OCI-LY7 (cell line): Measurements from ENCODE around the gene ATR. TPM values are rescaled to one million over a fixed set of nuclear protein-coding genes. Genes with fewer than 3 reads are reported as not detected.
"Not testable (repeated sequence)": the region's sequence is repeated elsewhere in the genome, so short reads cannot be mapped to it uniquely, and the experiment has no call there.

Experiments
- BruUV-seq: library from RNA; stranded (reverse); fragments of 400-500 nt; replicated peaks from 2 replicates; lab custom pipeline; 2021; lab: Mats Ljungman, UMichigan
- CTCF ChIA-PET: fragments of 300-600 bp; sonication (Branson Sonifier 250); formaldehyde crosslinking; loops from one replicate; lab custom pipeline; 2022; ENCODE audit warnings: antibody characterized with exemption; ENCODE audit not compliant: unreplicated experiment; lab: Charles Lee
- POLR2A ChIA-PET: fragments of 300-600 bp; sonication (Branson Sonifier 250); formaldehyde crosslinking; loops from one replicate; lab custom pipeline; 2022; ENCODE audit warnings: antibody characterized with exemption; lab: Charles Lee
- DNase-seq: peaks from one replicate; pipeline ENCODE4 v3.0.0-alpha.2; 2015; ENCODE audit warnings: low spot score
- H2AFZ ChIP-seq: fragments of 200-600 bp; sonication (generic), shearing (Covaris generic); 2 replicates; pipeline ENCODE4 v1.6.1; 2014; ENCODE audit warnings: mild to moderate bottlenecking, antibody characterized with exemption, low read length, moderate library complexity
- H3K27ac ChIP-seq: fragments of 200-600 bp; sonication (generic); 2 replicates; pipeline ENCODE4 v1.5.1; 2014; ENCODE audit warnings: mixed run types, low read depth, mild to moderate bottlenecking, moderate library complexity, low read length, inconsistent platforms; ENCODE audit not compliant: poor library complexity, severe bottlenecking
- H3K36me3 ChIP-seq: fragments of 200-600 bp; sonication (generic); 2 replicates; pipeline ENCODE4 v1.6.1; 2014; ENCODE audit warnings: mild to moderate bottlenecking, antibody characterized with exemption, low read length, moderate library complexity, mixed read lengths; ENCODE audit not compliant: insufficient read depth
- H3K4me1 ChIP-seq: fragments of 200-600 bp; sonication (generic); 2 replicates; pipeline ENCODE4 v1.5.1; 2014; ENCODE audit warnings: mild to moderate bottlenecking, low read length; ENCODE audit not compliant: insufficient read depth, poor library complexity, severe bottlenecking
- H3K4me2 ChIP-seq: fragments of 200-600 bp; sonication (generic); 2 replicates; pipeline ENCODE4 v1.6.1; 2014; ENCODE audit warnings: mild to moderate bottlenecking, low read length
- H3K4me3 ChIP-seq: fragments of 200-600 bp; sonication (generic); 2 replicates; pipeline ENCODE4 v1.5.1; 2014; ENCODE audit warnings: mild to moderate bottlenecking, low read depth, low read length; ENCODE audit not compliant: poor library complexity, severe bottlenecking
- H3K79me2 ChIP-seq: fragments of 200-600 bp; sonication (generic); 2 replicates; pipeline ENCODE4 v1.6.1; 2016; ENCODE audit warnings: low read depth, mild to moderate bottlenecking, low read length, moderate library complexity, mixed read lengths; ENCODE audit not compliant: insufficient read depth
- H3K9me2 ChIP-seq: fragments of 200-600 bp; sonication (generic); 2 replicates; pipeline ENCODE4 v1.6.1; 2016; ENCODE audit warnings: mild to moderate bottlenecking, low read length, mixed read lengths; ENCODE audit not compliant: insufficient read depth
- H3K9me3 ChIP-seq: fragments of 200-600 bp; sonication (generic); 2 replicates; pipeline ENCODE4 v1.6.1; 2014; ENCODE audit warnings: mild to moderate bottlenecking, mixed run types, low read length, mixed read lengths
- H4K20me1 ChIP-seq: fragments of 200-600 bp; sonication (generic); 2 replicates; pipeline ENCODE4 v1.6.1; 2014; ENCODE audit warnings: mild to moderate bottlenecking, antibody characterized with exemption, low read length, moderate library complexity, mixed read lengths; ENCODE audit not compliant: insufficient read depth
- EZH2phosphoT487 ChIP-seq: fragments of 200-600 bp; sonication (generic); IDR thresholded peaks from 2 replicates; pipeline ENCODE4 v1.6.1; 2018; ENCODE audit warnings: low read depth, borderline replicate concordance, mild to moderate bottlenecking, mixed run types, antibody characterized with exemption, low read length, moderate library complexity, mixed read lengths
- intact Hi-C: fragments of 100-400 bp; cut with micrococcal nuclease; formaldehyde crosslinking; loops from one replicate; pipeline ENCODE4 v1.10.0; 2022; ENCODE audit not compliant: unreplicated experiment
- total RNA-seq, 2 experiments: library from RNA; depleted of rRNA in 1 of 2; stranded (reverse); fragments of >200 nt in 1 of 2; shearing (Covaris generic) in 1 of 2; gene quantifications; 2 replicates each; pipeline ENCODE4 v1.2.3, GENCODE V29; 2014 to 2022
- TF ChIP-seq, protein P1 (sequence below): fragments of 200-600 bp; sonication (generic); conservative IDR thresholded peaks from 2 replicates; pipeline ENCODE4 v1.5.1; 2014; ENCODE audit warnings: mild to moderate bottlenecking, antibody characterized with exemption, low read length, moderate library complexity, mixed read lengths

The ATR gene
- total RNA-seq, 2 experiments from 2014 or later, result 27.1 to 49.5 TPM

DNA sequence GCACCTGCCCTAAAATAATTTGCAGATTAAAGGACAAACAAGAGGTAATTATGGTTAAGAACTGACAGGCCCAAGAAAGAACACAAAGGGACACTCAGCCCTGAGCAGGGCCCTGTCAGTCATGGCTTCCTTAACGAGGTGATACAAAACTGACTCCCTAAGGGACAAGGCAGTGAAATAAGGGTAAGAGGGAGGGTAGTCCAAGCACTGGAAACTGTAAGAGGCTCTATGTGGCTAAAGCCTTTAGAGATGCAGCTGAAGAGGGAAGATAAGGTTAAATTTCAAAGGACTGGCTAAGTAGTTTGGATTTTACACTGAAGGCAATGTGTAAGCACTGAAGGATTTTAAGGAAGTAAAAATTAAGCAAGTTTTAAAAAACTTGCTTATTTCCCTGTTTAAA, 3.9 kb downstream of the ATR start:
- Histone ChIP-seq H3K9me2 (no peaks in the 10 kb centered on the region), H3K36me3 (peaks cover 56% of the 10 kb centered on the region), H3K4me3 (no peak overlapping the region), H4K20me1 (peaks cover 15% of the 10 kb centered on the region; the same call in 1 of the 2 replicates), H3K27ac (no peak overlapping the region), H3K79me2 (peaks cover 78% of the 10 kb centered on the region), H2AFZ (no peak overlapping the region), H3K4me1 (peaks cover 35% of the 10 kb centered on the region), H3K9me3 (no peaks in the 10 kb centered on the region), H3K4me2 (peak overlapping the region; percentile 19; the same call in 1 of the 2 replicates)
- intact Hi-C loops, result no loop called here
- TF ChIP-seq, protein P1, sequence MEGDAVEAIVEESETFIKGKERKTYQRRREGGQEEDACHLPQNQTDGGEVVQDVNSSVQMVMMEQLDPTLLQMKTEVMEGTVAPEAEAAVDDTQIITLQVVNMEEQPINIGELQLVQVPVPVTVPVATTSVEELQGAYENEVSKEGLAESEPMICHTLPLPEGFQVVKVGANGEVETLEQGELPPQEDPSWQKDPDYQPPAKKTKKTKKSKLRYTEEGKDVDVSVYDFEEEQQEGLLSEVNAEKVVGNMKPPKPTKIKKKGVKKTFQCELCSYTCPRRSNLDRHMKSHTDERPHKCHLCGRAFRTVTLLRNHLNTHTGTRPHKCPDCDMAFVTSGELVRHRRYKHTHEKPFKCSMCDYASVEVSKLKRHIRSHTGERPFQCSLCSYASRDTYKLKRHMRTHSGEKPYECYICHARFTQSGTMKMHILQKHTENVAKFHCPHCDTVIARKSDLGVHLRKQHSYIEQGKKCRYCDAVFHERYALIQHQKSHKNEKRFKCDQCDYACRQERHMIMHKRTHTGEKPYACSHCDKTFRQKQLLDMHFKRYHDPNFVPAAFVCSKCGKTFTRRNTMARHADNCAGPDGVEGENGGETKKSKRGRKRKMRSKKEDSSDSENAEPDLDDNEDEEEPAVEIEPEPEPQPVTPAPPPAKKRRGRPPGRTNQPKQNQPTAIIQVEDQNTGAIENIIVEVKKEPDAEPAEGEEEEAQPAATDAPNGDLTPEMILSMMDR, result no peak
- no peak for TF ChIP-seq EZH2phosphoT487
- no peak for DNase-seq
- ChIA-PET POLR2A (interaction anchor here (0.7 to 1.2 kb wide), 4 partner anchors 10 to 551 kb away, joined by 3 to 4 read pairs (median 4); partner anchors contain the start of gene U2SURP), CTCF (no interaction called here)
- BruUV-seq, result no TSS peak

DNA sequence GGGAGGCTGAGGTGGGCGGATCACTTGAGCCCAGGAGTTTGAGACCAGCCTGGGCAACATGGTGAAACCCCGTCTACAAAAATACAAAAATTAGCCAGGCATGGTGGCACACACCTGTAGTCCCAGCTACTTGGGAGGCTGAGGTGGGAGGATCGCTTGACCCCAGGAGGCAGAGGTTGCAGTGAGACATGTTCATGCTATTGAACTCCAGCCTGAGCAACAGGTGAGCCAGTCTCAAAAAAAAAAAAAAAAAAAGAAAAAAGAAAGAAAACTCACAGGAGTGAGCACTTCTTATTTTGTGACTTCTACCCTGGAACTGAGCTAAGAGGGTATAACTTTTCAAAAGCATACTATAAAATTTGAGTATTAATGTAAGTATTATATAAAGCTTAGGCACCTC, 4.3 kb downstream of the ATR start:
- CTCF ChIA-PET, result not testable (repeated sequence)
- peaks cover 57% of the 10 kb centered on the region for H3K36me3 ChIP-seq

DNA sequence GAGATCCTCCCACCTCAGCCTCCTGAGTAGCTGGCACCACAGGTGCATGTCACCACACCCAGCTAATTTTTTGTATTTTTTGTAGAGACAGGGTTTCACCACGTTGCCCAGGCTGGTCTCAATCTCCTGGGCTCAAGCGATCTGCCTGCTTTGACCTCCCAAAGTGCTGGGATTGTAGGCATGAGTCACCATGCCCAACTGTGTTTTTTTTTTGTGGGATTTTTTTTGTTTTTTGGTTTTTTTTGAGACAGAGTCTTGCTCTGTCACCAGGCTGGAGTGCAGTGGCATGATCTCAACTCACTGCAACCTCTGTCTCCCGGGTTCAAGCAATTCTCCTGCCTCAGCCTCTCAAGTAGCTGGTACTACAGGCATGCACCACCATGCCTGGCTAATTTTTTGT, 9.1 kb downstream of the ATR start:
- DNase-seq, BruUV-seq, CTCF ChIA-PET, H3K4me3 ChIP-seq, H3K9me3 ChIP-seq, H3K9me2 ChIP-seq, H4K20me1 ChIP-seq, H3K27ac ChIP-seq, H3K4me2 ChIP-seq, H3K4me1 ChIP-seq, H2AFZ ChIP-seq, intact Hi-C loops: not testable (repeated sequence)
- peaks cover 82% of the 10 kb centered on the region for H3K36me3 ChIP-seq
- POLR2A ChIA-PET, result interaction anchor here (1.2 kb wide), 1 partner anchor 10 kb away, joined by 3 read pairs; no protein-coding TSS in a partner anchor
- H3K79me2 ChIP-seq, result peaks cover 56% of the 10 kb centered on the region

More for the DNA sequence above, 4.3 kb downstream of the ATR start:
- H3K4me1 ChIP-seq, result peaks cover 31% of the 10 kb centered on the region
- H3K4me2 ChIP-seq, H3K27ac ChIP-seq, BruUV-seq, intact Hi-C loops, H3K9me3 ChIP-seq, DNase-seq, H3K9me2 ChIP-seq, H2AFZ ChIP-seq, H3K4me3 ChIP-seq: not testable (repeated sequence)
- H4K20me1 ChIP-seq, result peaks cover 15% of the 10 kb centered on the region; the same call in 1 of the 2 replicates
- H3K79me2 ChIP-seq, result peaks cover 80% of the 10 kb centered on the region
- POLR2A ChIA-PET, result interaction anchor here (0.7 to 1.2 kb wide), 4 partner anchors 10 to 550 kb away, joined by 3 to 4 read pairs (median 4); partner anchors contain the start of gene U2SURP
